Measurements from ENCODE around the gene PDE4D.

Gene PDE4D

GRCh38 chr5:59569608-59570334 is 323.8 kb downstream of the PDE4D start:
- peaks cover 51% of the 10 kb centered on the region for H3K4me1 ChIP-seq (ENCODE audit: low read length)
- H3K9me2 ChIP-seq (replicated peaks; ENCODE audit: insufficient read depth, low read length): no peaks in the 10 kb centered on the region
- H2AFZ ChIP-seq (ENCODE audit: low read length): peak overlapping the region; percentile 36; the same call in 1 of the 2 replicates
- no peak for DNase-seq
- H3K4me3 ChIP-seq (ENCODE audit: low read length): no peak overlapping the region
- peaks cover 6% of the 10 kb centered on the region; the same call in 1 of the 2 replicates for H3F3A ChIP-seq (ENCODE audit: insufficient read depth, low read length)
- peak overlapping the region; percentile 52; the same call in 1 of the 2 replicates for H3K27ac ChIP-seq (ENCODE audit: low read length)
- no peaks in the 10 kb centered on the region for H3K9me3 ChIP-seq (replicated peaks; ENCODE audit: insufficient read depth, low read length)
- H4K20me1 ChIP-seq (ENCODE audit: insufficient read depth, low read length): no peaks in the 10 kb centered on the region
- no peaks in the 10 kb centered on the region for H3K27me3 ChIP-seq (replicated peaks; ENCODE audit: insufficient read depth, low read length)
- H3K36me3 ChIP-seq (replicated peaks; ENCODE audit: insufficient read depth, low read length): no peaks in the 10 kb centered on the region
- no peaks in the 10 kb centered on the region for H3K79me2 ChIP-seq (ENCODE audit: low read length)
- H3K4me2 ChIP-seq (ENCODE audit: low read depth, low read length): peak overlapping the region; percentile 21; the same call in 1 of the 2 replicates
- H3K9ac ChIP-seq (ENCODE audit: low read length): 0 out of 2 replicates have a peak overlapping the region, but pooled peaks have one; percentile 0
- TF ChIP-seq EZH2 (optimal IDR thresholded peaks at IDR 0.05; ENCODE audit: low read depth, low read length) (no peak), CTCF (IDR thresholded peaks at IDR 0.05; ENCODE audit: low read length) (peak; percentile 40), EZH2phosphoT487 (IDR thresholded peaks at IDR 0.05; ENCODE audit: low read length) (no peak)

DNA sequence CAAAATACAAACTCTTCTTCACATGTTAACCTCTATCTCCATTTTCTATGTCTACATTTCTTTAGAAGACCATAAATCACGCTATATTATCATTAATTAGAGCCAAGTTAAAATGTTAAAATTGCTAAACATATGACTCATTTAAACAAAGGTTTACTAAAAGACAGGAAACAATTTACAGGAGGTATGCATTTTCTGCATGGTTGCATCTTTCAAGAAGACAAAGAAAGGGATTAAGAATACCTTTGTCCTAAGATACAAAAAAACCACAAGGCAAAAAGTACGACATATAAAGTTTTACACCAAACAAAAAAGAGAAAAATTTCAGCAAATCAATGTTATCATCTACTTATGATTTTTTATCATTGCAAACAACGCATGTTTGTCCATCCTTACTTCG is 324.4 kb downstream of the PDE4D start:
- Histone ChIP-seq H3K4me2 (ENCODE audit: low read depth, low read length) (peak overlapping the region; percentile 21), H3K9ac (ENCODE audit: low read length) (0 out of 2 replicates have a peak overlapping the region, but pooled peaks have one; percentile 0), H3K9me2 (replicated peaks; ENCODE audit: insufficient read depth, low read length) (no peaks in the 10 kb centered on the region), H3K27me3 (replicated peaks; ENCODE audit: insufficient read depth, low read length) (no peaks in the 10 kb centered on the region), H2AFZ (ENCODE audit: low read length) (0 out of 2 replicates have a peak overlapping the region, but pooled peaks have one; percentile 36), H3K4me1 (ENCODE audit: low read length) (peaks cover 53% of the 10 kb centered on the region), H3K9me3 (replicated peaks; ENCODE audit: insufficient read depth, low read length) (no peaks in the 10 kb centered on the region), H4K20me1 (ENCODE audit: insufficient read depth, low read length) (no peaks in the 10 kb centered on the region), H3F3A (ENCODE audit: insufficient read depth, low read length) (peaks cover 9% of the 10 kb centered on the region), H3K27ac (ENCODE audit: low read length) (peak overlapping the region; percentile 52; the same call in 1 of the 2 replicates), H3K4me3 (ENCODE audit: low read length) (no peak overlapping the region), H3K36me3 (replicated peaks; ENCODE audit: insufficient read depth, low read length) (no peaks in the 10 kb centered on the region), H3K79me2 (ENCODE audit: low read length) (no peaks in the 10 kb centered on the region)
- TF ChIP-seq EZH2 (optimal IDR thresholded peaks at IDR 0.05; ENCODE audit: low read depth, low read length): no peak
- TF ChIP-seq CTCF (IDR thresholded peaks at IDR 0.05; ENCODE audit: low read length): no peak
- no peak for TF ChIP-seq EZH2phosphoT487 (IDR thresholded peaks at IDR 0.05; ENCODE audit: low read length)
- peak; percentile 44 for DNase-seq

- no peak for TF ChIP-seq EZH2phosphoT487 (IDR thresholded peaks at IDR 0.05; ENCODE audit: low read length)
- no peak for TF ChIP-seq EZH2 (optimal IDR thresholded peaks at IDR 0.05; ENCODE audit: low read depth, low read length)
- TF ChIP-seq CTCF (IDR thresholded peaks at IDR 0.05; ENCODE audit: low read length): no peak
- Histone ChIP-seq H3K27me3 (replicated peaks; ENCODE audit: insufficient read depth, low read length) (no peaks in the 10 kb centered on the region), H3K4me2 (ENCODE audit: low read depth, low read length) (no peak overlapping the region), H3F3A (ENCODE audit: insufficient read depth, low read length) (peaks cover 19% of the 10 kb centered on the region), H3K79me2 (ENCODE audit: low read length) (no peaks in the 10 kb centered on the region), H3K36me3 (replicated peaks; ENCODE audit: insufficient read depth, low read length) (no peaks in the 10 kb centered on the region), H3K9me2 (replicated peaks; ENCODE audit: insufficient read depth, low read length) (no peaks in the 10 kb centered on the region), H3K9ac (ENCODE audit: low read length) (no peak overlapping the region), H2AFZ (ENCODE audit: low read length) (no peak overlapping the region), H3K4me3 (ENCODE audit: low read length) (no peak overlapping the region), H4K20me1 (ENCODE audit: insufficient read depth, low read length) (no peaks in the 10 kb centered on the region), H3K4me1 (ENCODE audit: low read length) (peaks cover 63% of the 10 kb centered on the region), H3K27ac (ENCODE audit: low read length) (no peak overlapping the region), H3K9me3 (replicated peaks; ENCODE audit: insufficient read depth, low read length) (no peaks in the 10 kb centered on the region)
- DNase-seq: no peak
Observed at GRCh38 chr5:59568161-59568560, 325.4 kb downstream of the PDE4D start.

All from MM.1S (cell line).